ENCODE data around the gene OPN4.

GRCh38 chr10:86705905-86706304, 51.6 kb downstream of the OPN4 start:
- TF ChIP-seq, protein P1, sequence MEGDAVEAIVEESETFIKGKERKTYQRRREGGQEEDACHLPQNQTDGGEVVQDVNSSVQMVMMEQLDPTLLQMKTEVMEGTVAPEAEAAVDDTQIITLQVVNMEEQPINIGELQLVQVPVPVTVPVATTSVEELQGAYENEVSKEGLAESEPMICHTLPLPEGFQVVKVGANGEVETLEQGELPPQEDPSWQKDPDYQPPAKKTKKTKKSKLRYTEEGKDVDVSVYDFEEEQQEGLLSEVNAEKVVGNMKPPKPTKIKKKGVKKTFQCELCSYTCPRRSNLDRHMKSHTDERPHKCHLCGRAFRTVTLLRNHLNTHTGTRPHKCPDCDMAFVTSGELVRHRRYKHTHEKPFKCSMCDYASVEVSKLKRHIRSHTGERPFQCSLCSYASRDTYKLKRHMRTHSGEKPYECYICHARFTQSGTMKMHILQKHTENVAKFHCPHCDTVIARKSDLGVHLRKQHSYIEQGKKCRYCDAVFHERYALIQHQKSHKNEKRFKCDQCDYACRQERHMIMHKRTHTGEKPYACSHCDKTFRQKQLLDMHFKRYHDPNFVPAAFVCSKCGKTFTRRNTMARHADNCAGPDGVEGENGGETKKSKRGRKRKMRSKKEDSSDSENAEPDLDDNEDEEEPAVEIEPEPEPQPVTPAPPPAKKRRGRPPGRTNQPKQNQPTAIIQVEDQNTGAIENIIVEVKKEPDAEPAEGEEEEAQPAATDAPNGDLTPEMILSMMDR (IDR thresholded peaks at IDR 0.05), result no peak
- TF ChIP-seq POLR2AphosphoS5 (IDR thresholded peaks at IDR 0.05), result no peak
- TF ChIP-seq EP300 (IDR thresholded peaks at IDR 0.05), result no peak
- TF ChIP-seq POLR2A (IDR thresholded peaks at IDR 0.05), result no peak
